HEK293 (cell line): ENCODE measurements around the gene CAMKK1.

Experiments
- CTCF ChIA-PET: fragments of 350-600 bp; formaldehyde crosslinking; extraction: SDS; loops from one replicate; lab custom pipeline; 2021; ENCODE audit warnings: antibody characterized with exemption; lab: Yijun Ruan, JAX
- POLR2A ChIA-PET: fragments of 300-600 bp; formaldehyde crosslinking; extraction: SDS; loops from one replicate; lab custom pipeline; 2020; ENCODE audit warnings: antibody characterized with exemption, inconsistent platforms; lab: Yijun Ruan, JAX
- H3K27ac ChIP-seq: fragments of 200-500 bp; sonication (Bioruptor generic); 2 replicates; pipeline ENCODE4 v1.5.1; 2014; ENCODE audit warnings: low read depth, low read length, control low read depth, inconsistent platforms; ENCODE audit errors: extremely low read depth
- H3K36me3 ChIP-seq, 2 experiments: fragments of 200-500 bp in 1 of 2; sonication (Bioruptor generic) in 1 of 2; 1 replicate in 1 of 2; 2 replicates in 1 of 2; pipeline ENCODE4 v1.5.1; 2014 to 2017; ENCODE audit warnings: inconsistent platforms in 2 of 2, low read length in 2 of 2; ENCODE audit not compliant: control insufficient read depth in 2 of 2, insufficient read depth in 1 of 2
- H3K4me1 ChIP-seq: fragments of 200-500 bp; sonication (Bioruptor generic); 2 replicates; pipeline ENCODE4 v1.5.1; 2014; ENCODE audit warnings: mild to moderate bottlenecking, low read length, inconsistent platforms; ENCODE audit not compliant: control insufficient read depth, insufficient read depth
- H3K4me3 ChIP-seq: 2 replicates; pipeline ENCODE4 v1.5.1; 2011; ENCODE audit warnings: low read depth, mild to moderate bottlenecking, control low read depth, low read length, moderate library complexity
- H3K9me3 ChIP-seq: fragments of 200-500 bp; sonication (Bioruptor generic); 2 replicates; pipeline ENCODE4 v1.5.1; 2014; ENCODE audit warnings: low read depth, low read length, inconsistent platforms; ENCODE audit not compliant: control insufficient read depth, insufficient read depth
- GLI4 ChIP-seq: fragments of 450-650 bp; formaldehyde crosslinking; IDR thresholded peaks from 2 replicates; pipeline ENCODE4 v1.5.1; 2016; ENCODE audit warnings: missing biosample characterization, missing genetic modification characterization
- OSR2 ChIP-seq: fragments of 450-650 bp; formaldehyde crosslinking; IDR thresholded peaks from 2 replicates; pipeline ENCODE4 v1.5.1; 2016; ENCODE audit warnings: missing biosample characterization, missing genetic modification characterization
- SCRT1 ChIP-seq: fragments of 450-650 bp; formaldehyde crosslinking; IDR thresholded peaks from 2 replicates; pipeline ENCODE4 v1.5.1; 2016; ENCODE audit warnings: missing biosample characterization, missing genetic modification characterization, borderline replicate concordance
- ZBTB48 ChIP-seq: fragments of 450-650 bp; formaldehyde crosslinking; IDR thresholded peaks from 2 replicates; pipeline ENCODE4 v1.5.1; 2016; ENCODE audit warnings: missing biosample characterization, missing genetic modification characterization
- ZBTB8A ChIP-seq: fragments of 450-650 bp; formaldehyde crosslinking; IDR thresholded peaks from 2 replicates; pipeline ENCODE4 v1.5.1; 2016; ENCODE audit warnings: missing biosample characterization, missing genetic modification characterization
- ZNF121 ChIP-seq: fragments of 450-650 bp; formaldehyde crosslinking; IDR thresholded peaks from 2 replicates; pipeline ENCODE4 v1.5.1; 2016; ENCODE audit warnings: missing biosample characterization, missing genetic modification characterization
- ZNF133 ChIP-seq: fragments of 450-650 bp; formaldehyde crosslinking; IDR thresholded peaks from 2 replicates; pipeline ENCODE4 v1.5.1; 2016; ENCODE audit warnings: missing biosample characterization, missing genetic modification characterization
- ZNF146 ChIP-seq: fragments of 450-650 bp; formaldehyde crosslinking; IDR thresholded peaks from 2 replicates; pipeline ENCODE4 v1.5.1; 2016; ENCODE audit warnings: missing biosample characterization, missing genetic modification characterization
- ZNF174 ChIP-seq: fragments of 450-650 bp; formaldehyde crosslinking; IDR thresholded peaks from 2 replicates; pipeline ENCODE4 v1.5.0; 2017; ENCODE audit warnings: missing biosample characterization, mild to moderate bottlenecking, missing genetic modification characterization
- ZNF184 ChIP-seq: fragments of 450-650 bp; IDR thresholded peaks from 2 replicates; pipeline ENCODE4 v1.5.1; 2018; ENCODE audit warnings: missing biosample characterization, mild to moderate bottlenecking, missing genetic modification characterization
- ZNF311 ChIP-seq: fragments of 450-650 bp; formaldehyde crosslinking; IDR thresholded peaks from 2 replicates; pipeline ENCODE4 v1.5.1; 2017; ENCODE audit warnings: missing biosample characterization, missing genetic modification characterization, borderline replicate concordance
- ZNF362 ChIP-seq: fragments of 450-650 bp; formaldehyde crosslinking; IDR thresholded peaks from 2 replicates; pipeline ENCODE4 v1.5.1; 2016; ENCODE audit warnings: missing biosample characterization, missing genetic modification characterization
- ZNF391 ChIP-seq: fragments of 450-650 bp; formaldehyde crosslinking; IDR thresholded peaks from 2 replicates; pipeline ENCODE4 v1.5.1; 2016; ENCODE audit warnings: low read depth, missing biosample characterization, missing genetic modification characterization, borderline replicate concordance
- ZNF423 ChIP-seq: fragments of 450-650 bp; formaldehyde crosslinking; IDR thresholded peaks from 2 replicates; pipeline ENCODE4 v1.5.1; 2016; ENCODE audit warnings: missing biosample characterization, missing genetic modification characterization
- ZNF48 ChIP-seq: fragments of 450-650 bp; formaldehyde crosslinking; IDR thresholded peaks from 2 replicates; pipeline ENCODE4 v1.5.1; 2016; ENCODE audit warnings: missing biosample characterization, missing genetic modification characterization
- ZNF514 ChIP-seq: fragments of 450-650 bp; formaldehyde crosslinking; IDR thresholded peaks from 2 replicates; pipeline ENCODE4 v1.5.1; 2016; ENCODE audit warnings: missing biosample characterization, missing genetic modification characterization
- ZNF701 ChIP-seq: fragments of 450-650 bp; formaldehyde crosslinking; IDR thresholded peaks from 2 replicates; pipeline ENCODE4 v1.5.1; 2016; ENCODE audit warnings: missing biosample characterization, missing genetic modification characterization
- TF ChIP-seq, protein P1 (sequence below): fragments of 450-650 bp; formaldehyde crosslinking; IDR thresholded peaks from 2 replicates; pipeline ENCODE4 v1.5.1; 2017; ENCODE audit warnings: missing biosample characterization, missing genetic modification characterization
- TF ChIP-seq, protein P2 (sequence below): fragments of 450-650 bp; formaldehyde crosslinking; IDR thresholded peaks from 2 replicates; pipeline ENCODE4 v1.5.1; 2017; ENCODE audit warnings: missing biosample characterization, missing genetic modification characterization
- TF ChIP-seq, protein P3 (sequence below): fragments of 450-650 bp; formaldehyde crosslinking; IDR thresholded peaks from 2 replicates; pipeline ENCODE4 v1.5.0; 2017; ENCODE audit warnings: missing biosample characterization, missing genetic modification characterization, borderline replicate concordance

Gene CAMKK1

DNA sequence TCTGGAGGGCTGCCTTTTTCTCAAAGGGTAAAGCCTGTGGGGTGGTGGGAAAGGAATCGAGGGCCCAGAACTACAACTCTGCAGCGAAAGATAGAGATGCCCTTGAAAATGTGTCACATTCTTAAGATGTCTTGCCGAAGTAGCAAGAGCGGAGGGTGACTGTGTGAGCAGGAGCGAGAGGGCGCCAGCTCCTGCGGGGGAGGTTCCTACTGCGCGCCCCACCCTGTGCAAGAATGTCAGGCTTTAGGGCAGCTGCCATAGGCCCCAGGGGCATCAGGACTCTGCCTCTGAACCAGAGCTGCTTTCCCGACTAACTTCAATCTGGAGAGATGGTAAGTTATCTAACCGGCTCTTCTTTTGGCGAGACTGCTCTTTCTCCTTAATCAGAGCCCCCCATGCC lies 80.1 kb downstream of the CAMKK1 start:
- POLR2A ChIA-PET, result interaction anchor here (0.6 to 1.2 kb wide), 2 partner anchors 31 to 74 kb away, joined by 3 to 5 read pairs; no protein-coding TSS in a partner anchor
- CTCF ChIA-PET, result interaction anchor here (0.9 to 4.0 kb wide), 4 partner anchors 12 to 79 kb away, joined by 3 to 20 read pairs (median 4); partner anchors contain the start of gene NCBP3

GRCh38 chr17:3812284-3812683 lies 80.6 kb downstream of the CAMKK1 start:
- CTCF ChIA-PET, result interaction anchor here (0.6 to 4.0 kb wide), 7 partner anchors 13 to 78 kb away, joined by 3 to 20 read pairs (median 4); partner anchors contain the start of gene NCBP3
- H3K4me1 ChIP-seq, result no peaks in the 10 kb centered on the region
- peaks cover 62 to 96% of the 10 kb centered on the region in 2 experiments for H3K36me3 ChIP-seq
- H3K4me3 ChIP-seq, result no peak overlapping the region
- no peak overlapping the region for H3K27ac ChIP-seq
- TF ChIP-seq ZNF174 (tag by site-specific recombination), result no peak
- no peak for TF ChIP-seq OSR2 (tag by site-specific recombination)
- TF ChIP-seq ZBTB48 (tag by site-specific recombination), result no peak
- TF ChIP-seq ZNF48 (tag by site-specific recombination), result no peak
- TF ChIP-seq, all 188 proteins: peak for 0
- H3K9me3 ChIP-seq, result no peaks in the 10 kb centered on the region
- POLR2A ChIA-PET, result interaction anchor here (1.2 kb wide), 1 partner anchor 32 kb away, joined by 3 read pairs; no protein-coding TSS in a partner anchor

More for the DNA sequence above, 80.1 kb downstream of the CAMKK1 start:
- Histone ChIP-seq H3K4me1 (no peaks in the 10 kb centered on the region), H3K4me3 (no peak overlapping the region), H3K36me3 (peaks cover 63 to 93% of the 10 kb centered on the region in 2 experiments), H3K9me3 (no peaks in the 10 kb centered on the region), H3K27ac (no peak overlapping the region)
- TF ChIP-seq SCRT1 (tag by site-specific recombination) (no peak), GLI4 (no peak), ZNF362 (tag by site-specific recombination) (no peak), ZBTB8A (tag by site-specific recombination) (no peak), ZNF146 (no peak), ZNF121 (tag by site-specific recombination) (no peak), ZNF514 (no peak), ZNF391 (no peak), ZNF423 (tag by site-specific recombination) (no peak), ZNF184 (tag by site-specific recombination) (no peak), OSR2 (tag by site-specific recombination) (no peak), ZNF133 (no peak), ZNF701 (tag by site-specific recombination) (no peak), ZNF311 (tag by site-specific recombination) (no peak)
- TF ChIP-seq, protein P1, sequence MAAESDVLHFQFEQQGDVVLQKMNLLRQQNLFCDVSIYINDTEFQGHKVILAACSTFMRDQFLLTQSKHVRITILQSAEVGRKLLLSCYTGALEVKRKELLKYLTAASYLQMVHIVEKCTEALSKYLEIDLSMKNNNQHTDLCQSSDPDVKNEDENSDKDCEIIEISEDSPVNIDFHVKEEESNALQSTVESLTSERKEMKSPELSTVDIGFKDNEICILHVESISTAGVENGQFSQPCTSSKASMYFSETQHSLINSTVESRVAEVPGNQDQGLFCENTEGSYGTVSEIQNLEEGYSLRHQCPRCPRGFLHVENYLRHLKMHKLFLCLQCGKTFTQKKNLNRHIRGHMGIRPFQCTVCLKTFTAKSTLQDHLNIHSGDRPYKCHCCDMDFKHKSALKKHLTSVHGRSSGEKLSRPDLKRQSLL (tag by site-specific recombination), result no peak
- TF ChIP-seq, protein P2, sequence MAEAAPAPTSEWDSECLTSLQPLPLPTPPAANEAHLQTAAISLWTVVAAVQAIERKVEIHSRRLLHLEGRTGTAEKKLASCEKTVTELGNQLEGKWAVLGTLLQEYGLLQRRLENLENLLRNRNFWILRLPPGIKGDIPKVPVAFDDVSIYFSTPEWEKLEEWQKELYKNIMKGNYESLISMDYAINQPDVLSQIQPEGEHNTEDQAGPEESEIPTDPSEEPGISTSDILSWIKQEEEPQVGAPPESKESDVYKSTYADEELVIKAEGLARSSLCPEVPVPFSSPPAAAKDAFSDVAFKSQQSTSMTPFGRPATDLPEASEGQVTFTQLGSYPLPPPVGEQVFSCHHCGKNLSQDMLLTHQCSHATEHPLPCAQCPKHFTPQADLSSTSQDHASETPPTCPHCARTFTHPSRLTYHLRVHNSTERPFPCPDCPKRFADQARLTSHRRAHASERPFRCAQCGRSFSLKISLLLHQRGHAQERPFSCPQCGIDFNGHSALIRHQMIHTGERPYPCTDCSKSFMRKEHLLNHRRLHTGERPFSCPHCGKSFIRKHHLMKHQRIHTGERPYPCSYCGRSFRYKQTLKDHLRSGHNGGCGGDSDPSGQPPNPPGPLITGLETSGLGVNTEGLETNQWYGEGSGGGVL (tag by site-specific recombination), result no peak
- TF ChIP-seq, protein P3, sequence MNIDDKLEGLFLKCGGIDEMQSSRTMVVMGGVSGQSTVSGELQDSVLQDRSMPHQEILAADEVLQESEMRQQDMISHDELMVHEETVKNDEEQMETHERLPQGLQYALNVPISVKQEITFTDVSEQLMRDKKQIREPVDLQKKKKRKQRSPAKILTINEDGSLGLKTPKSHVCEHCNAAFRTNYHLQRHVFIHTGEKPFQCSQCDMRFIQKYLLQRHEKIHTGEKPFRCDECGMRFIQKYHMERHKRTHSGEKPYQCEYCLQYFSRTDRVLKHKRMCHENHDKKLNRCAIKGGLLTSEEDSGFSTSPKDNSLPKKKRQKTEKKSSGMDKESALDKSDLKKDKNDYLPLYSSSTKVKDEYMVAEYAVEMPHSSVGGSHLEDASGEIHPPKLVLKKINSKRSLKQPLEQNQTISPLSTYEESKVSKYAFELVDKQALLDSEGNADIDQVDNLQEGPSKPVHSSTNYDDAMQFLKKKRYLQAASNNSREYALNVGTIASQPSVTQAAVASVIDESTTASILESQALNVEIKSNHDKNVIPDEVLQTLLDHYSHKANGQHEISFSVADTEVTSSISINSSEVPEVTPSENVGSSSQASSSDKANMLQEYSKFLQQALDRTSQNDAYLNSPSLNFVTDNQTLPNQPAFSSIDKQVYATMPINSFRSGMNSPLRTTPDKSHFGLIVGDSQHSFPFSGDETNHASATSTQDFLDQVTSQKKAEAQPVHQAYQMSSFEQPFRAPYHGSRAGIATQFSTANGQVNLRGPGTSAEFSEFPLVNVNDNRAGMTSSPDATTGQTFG (tag by site-specific recombination), result no peak
